ENCODE measurements around the gene SP2. TPM values are rescaled to one million over a fixed set of nuclear protein-coding genes. Genes with fewer than 3 reads are reported as not detected.

The SP2 gene
- total RNA-seq, 1 donor from 2014 or later: 11.5 TPM

DNA sequence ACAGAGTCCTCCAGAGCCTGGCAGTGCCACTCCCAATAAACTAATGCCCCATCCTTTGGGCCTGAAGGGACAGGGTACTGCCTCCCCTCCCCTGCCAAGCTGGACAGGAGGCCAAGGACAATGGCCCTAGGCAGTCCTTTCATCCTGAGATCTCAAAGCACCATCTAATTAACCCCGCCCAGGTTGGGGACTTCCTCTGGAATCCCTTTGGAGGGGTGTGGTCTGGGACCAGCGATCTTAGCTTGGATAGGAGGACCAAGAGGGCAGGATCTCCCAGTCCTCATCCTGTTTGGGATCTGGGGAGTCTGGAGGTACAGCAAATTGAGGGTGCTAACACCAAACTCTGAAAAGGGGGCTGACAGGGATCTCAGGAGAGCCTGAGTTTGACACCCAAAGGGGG lies 26.9 kb upstream of the SP2 start:
- no peak for DNase-seq (ENCODE audit: extremely low read depth, low read depth, low spot score)

- DNase-seq (ENCODE audit: extremely low read depth, low read depth, low spot score): no peak
These were observed 26.0 kb upstream of the SP2 start for GRCh38 chr17:47870056-47870455.

GRCh38 chr17:47871048-47871447 lies 25.0 kb upstream of the SP2 start:
- DNase-seq (ENCODE audit: extremely low read depth, low read depth, low spot score): no peak

DNA sequence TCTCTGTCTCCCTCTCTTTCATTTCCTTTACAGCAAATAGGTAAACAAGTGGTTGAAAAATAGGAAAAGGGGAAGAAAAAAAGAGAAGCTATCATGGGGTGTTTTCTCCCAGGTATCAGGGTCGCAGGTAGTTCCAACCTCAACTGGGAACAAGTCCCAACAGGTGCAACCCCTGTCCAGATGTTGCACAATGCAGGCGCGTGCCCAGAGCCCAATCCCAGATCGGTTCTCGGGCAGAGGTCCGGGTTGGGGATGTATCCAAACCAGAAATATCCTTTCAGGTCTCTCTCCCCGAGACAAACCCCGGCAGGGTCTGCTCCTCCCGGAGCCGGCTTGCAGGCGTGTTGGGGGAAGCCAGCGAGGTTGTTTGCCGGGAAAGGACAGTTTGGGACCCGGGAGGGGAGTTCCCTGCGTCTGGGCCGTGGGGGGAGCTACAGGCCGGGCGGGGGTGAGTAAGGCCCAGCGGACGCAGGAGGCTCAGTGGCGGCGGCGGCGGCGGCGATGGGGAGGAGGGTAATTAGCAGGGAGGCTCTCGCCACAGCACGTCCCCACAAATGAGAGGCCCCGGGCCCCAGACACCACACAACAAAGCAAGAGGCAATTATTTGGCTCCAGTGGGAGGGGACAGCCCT lies 23.9 kb upstream of the SP2 start:
- DNase-seq (ENCODE audit: extremely low read depth, low read depth, low spot score): no peak

- DNase-seq (ENCODE audit: extremely low read depth, low read depth, low spot score): no peak
These were observed 23.3 kb upstream of the SP2 start for GRCh38 chr17:47872651-47873161.

DNA sequence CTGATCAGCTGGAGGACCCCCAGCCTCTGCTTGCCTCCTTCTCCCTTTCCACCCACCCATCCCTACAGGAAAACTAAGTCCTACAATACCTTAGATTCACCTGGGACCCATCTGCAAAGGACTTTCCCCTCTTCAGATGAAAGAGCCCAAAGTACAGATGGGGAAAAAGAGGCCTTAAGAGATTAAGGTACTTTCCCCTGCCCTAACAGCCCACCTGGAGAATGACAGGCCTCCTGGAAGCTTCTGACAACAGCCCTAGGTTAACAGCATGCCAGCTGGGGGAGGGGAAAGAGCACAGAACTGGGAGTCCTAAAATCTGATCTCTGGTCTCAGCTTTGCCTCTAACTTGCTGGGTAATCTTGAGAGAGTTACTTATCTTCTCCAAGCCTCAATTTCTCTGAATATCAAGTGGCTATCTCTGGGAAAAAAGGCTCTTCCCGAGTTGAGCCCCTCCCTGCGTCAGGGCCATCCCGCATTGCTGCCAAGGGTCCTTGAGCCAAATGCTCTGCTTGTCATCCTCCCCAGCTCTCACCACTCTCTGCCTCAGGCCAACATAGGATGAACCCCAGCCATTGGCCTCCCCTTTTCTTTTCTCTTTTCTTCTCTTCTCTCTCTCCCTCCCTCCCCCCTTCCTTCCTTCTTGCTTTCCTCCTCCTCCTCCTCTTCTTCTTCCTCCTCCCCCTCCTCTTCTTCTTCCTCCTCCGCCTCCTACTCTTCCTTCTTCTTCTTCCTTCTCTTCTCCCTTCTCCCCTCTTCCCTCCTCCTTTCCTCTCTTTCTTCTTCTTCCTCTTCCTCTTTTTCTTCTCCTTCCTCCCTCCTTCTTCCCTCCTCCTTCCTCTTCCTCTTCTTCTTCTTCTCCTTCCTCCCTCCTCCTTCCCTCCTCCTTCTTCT lies 22.6 kb upstream of the SP2 start:
- no peak for DNase-seq (ENCODE audit: extremely low read depth, low read depth, low spot score)

DNA sequence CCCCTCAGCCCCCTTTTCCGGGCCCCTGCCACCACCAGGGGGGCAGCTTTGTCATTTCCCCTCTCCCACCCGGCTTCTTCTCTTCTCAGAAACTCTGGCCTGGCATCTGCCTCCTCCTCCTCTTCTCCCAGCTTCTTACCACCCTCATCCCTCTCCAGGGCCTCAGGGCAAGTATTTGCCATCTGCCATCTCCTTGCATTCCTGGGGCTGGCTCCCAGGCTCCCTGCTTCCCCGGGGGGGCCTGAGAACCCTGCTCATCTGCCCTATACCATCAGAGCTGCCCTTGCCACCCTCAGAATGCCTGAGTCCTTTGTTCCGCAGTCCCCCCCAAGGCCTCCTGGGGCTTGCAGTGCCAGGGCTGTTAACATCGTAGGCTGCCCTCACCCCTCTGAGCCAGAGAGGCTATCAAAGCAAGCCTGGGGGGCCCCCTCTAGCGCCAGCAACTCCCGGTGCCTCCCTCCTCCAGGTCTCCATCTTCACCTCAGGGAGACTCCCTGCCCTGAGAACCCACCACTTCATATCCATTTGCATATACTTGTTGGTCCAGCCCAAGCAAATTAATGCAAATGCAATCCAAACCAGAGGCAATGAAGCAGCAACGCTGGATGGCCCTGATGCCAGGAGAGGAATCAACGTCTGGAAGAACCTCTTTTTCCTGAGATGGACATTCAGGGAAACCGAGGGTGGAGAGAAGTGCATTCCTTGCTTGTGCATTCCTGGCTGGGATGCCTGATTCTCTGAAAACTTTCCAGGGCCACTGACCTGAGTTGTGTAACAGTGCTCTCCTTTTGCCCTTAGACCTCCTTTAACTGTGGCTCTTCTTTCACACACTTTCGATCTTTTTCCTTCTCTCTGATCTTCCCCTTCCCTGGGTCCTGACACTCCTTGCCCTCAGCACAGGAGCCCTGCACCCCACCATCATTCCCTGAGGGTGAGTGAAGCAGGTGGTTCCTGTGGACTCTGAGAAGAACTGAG lies 20.7 kb upstream of the SP2 start:
- no peak for DNase-seq (ENCODE audit: extremely low read depth, low read depth, low spot score)

DNA sequence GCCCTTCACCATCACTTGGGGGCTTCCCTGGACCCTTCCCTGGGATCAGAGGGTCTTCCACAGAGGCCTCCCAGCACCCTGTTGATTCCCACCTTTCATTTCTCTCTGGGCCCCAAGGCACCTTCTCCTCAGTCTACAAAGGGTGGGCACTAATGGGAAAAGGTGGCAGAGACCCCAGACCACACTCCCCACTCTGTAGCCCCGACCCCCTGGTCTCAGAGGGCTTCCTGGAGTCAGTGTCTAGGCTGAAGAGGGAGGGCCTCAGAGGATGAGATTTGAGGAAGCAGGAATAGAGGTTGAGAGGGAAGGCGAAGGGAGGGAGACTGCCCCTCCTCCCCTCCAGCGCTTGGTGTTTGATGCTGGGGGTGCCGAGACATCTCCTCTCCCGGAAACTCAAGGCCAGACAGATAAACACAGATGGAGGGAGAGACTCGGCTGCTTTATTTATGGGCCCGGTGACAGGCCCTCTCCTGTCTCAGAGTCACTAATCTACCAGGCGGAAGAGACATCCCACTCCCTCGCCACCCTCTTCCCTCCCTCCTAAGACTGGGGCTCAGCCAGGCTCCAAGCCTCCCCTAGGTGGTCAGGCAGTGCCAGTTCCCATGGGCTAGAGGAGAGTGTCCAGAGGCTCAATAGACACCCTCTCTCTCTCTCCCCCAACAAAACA lies 18.5 kb upstream of the SP2 start:
- no peak for DNase-seq (ENCODE audit: extremely low read depth, low read depth, low spot score)

DNA sequence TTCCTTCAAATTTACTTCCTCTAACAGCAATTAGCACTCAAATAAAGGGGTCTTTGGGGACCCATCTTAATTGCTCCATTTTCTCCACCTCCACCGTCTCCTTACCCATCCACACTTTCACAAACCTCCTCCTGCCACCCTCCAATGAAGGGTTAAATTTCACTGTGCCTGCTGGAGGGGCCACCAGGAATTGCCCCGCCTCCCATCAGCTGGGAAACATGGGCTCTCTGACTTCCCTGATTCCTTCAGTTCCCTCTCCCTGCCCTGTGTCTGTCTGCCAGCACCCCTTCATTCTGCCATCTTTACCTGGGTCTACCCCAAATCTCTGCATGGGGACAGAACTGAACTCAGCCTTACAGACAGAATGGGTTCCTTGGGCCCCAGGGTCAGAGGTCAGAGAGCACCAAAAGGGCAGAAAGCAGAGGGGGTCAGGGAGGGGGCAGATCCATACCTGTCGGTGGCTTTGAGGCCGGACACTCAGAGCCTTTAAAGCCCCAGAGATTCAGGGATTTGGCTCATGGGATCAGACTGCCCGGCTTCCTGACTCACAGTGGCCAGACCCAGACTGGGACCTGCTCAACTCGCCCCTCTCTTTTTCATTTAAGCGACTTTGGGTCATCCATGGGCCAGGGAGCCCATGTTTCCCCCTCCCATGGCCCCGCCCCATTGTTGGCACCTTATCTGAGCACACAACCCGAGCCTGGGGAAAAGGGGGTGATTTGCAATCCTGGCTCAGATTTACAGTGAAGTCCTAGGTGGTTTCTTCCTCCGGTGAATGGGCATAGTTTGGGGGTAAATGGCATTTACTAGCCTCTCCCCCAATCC lies 17.6 kb upstream of the SP2 start:
- no peak for DNase-seq (ENCODE audit: extremely low read depth, low read depth, low spot score)

- no peak for DNase-seq (ENCODE audit: extremely low read depth, low read depth, low spot score)
These were observed 16.9 kb upstream of the SP2 start for GRCh38 chr17:47879028-47879585.

DNA sequence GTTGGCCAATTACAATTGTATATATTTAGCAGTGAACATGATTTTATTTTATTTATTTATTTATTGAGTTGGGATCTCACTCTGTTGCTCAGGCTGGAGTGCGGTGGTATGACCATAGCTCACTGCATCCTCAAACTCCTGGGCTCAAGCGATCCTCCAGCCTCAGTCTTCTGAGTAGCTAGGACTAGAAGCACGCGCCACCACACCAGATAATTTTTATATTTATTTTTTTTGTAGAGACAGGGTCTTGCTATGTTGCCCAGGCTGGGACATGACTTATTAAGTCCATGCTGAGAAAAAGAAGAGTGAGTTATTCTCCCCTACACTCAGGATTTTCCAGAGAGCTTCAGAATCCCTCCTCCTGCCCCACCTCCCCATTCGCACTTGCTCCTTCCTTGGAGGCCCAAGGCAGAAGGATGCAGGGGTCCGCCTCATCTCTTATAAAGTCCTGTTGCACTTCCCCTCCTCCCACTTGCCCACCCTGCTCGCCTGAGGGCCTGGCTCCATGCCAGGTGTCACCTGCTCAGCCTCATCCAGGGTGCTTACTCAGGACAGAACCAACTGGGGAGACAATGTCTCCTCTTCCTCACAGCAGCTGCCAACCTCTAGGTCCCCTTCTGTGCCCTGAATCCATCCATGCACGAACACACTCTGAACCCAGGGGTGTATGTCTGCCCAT lies 16.1 kb upstream of the SP2 start:
- no peak for DNase-seq (ENCODE audit: extremely low read depth, low read depth, low spot score)

DNA sequence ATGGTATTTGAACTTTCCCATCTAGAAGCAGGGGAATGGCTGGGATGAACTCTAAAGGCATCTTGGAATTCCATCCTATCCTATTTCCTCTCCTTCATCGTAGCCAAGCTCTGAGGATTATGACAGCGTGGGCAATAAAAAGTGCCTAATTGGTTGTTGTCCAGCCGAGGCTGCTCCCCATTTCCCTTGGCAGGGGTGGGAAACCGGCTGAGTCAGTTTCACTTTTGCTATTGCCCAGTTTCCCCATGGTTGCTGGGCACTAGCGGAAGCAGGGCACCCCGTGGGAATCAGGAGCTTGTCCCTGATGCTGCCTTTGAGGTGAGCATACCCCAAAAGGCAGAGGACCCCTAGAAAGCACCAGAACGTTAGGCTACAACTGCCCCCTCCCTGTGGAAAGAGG lies 13.8 kb upstream of the SP2 start:
- DNase-seq (ENCODE audit: extremely low read depth, low read depth, low spot score): no peak

GRCh38 chr17:47882695-47883588 lies 13.1 kb upstream of the SP2 start:
- DNase-seq (ENCODE audit: extremely low read depth, low read depth, low spot score): no peak

DNA sequence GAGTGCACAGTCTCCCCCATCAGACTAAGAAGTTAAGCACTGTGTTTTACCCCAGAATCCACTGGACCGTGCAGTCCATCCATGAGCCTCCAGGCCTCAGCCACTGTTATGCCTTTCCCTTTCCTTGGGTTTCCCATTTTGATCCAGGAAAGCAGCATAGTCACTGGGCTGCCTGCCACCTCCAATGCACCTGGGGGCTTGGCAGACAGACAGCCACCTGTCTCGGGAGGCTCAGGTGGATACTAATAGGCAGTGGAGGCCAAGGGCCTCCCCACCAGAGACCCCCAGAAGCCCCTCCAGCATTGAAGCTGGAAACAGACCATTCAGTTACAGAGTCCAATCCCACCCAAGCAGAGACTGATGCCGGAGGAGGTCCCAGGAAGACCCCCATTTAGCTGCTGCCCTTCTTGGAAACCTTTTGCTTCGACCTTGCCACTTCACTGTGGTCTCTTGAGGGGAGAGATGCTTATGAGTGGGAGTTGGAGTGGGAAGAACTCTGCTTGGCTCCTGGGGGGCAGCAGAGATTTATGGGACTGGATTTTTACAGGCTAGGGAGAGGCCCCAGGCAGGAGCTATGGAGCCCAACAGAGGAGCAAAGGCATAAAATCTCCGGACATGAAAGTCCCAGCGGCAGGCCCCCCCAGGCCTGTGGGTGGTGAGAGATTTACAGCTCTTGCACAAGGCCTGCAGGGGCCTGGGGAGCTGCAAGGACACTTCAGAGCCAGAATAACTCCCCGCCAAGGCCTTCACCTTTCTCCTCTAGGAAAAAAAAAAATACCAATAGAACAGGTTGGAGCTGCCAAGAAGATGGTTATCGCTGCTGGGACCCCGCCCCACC lies 12.2 kb upstream of the SP2 start:
- no peak for DNase-seq (ENCODE audit: extremely low read depth, low read depth, low spot score)

DNA sequence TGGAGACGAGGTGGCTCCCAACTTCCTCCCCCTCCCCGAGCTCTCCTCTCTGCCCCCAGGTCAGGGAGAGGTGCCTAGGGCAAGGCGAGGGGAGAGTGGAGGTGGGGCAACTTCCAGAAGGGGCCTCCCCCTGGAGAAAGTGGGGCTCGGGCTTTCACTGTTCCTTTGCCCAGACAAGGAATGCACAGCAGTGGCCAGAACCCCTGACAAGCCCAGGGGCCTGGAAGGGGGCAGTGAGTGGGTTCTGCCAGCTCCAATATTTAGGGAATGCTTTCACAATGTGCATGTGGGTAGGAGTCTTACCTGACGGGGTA lies 11.7 kb upstream of the SP2 start:
- DNase-seq (ENCODE audit: extremely low read depth, low read depth, low spot score): no peak

GRCh38 chr17:47884905-47885730 lies 10.9 kb upstream of the SP2 start:
- DNase-seq (ENCODE audit: extremely low read depth, low read depth, low spot score): no peak
